Liver (tissue), 9 donors: Measurements from ENCODE around the gene RELN. TPM values are rescaled to one million over a fixed set of nuclear protein-coding genes. Genes with fewer than 3 reads are reported as not detected.

Experiments
- DNase-seq: peaks from one replicate; pipeline ENCODE4 v3.0.0-alpha.2; 2017; ENCODE audit warnings: low spot score
- H3K27ac ChIP-seq, 2 donors: one replicate each; pipeline ENCODE4 v1.7.0; 2013; ENCODE audit warnings: inconsistent platforms in 2 of 2, low read length in 2 of 2, control low read depth in 1 of 2, low read depth in 1 of 2, mild to moderate bottlenecking in 1 of 2
- H3K27me3 ChIP-seq, 4 donors: one replicate each; pipeline versions ENCODE4 v1.6.1 to v1.7.0; 2013; ENCODE audit warnings: low read length in 3 of 4, inconsistent platforms in 1 of 4, mild to moderate bottlenecking in 1 of 4, moderate library complexity in 1 of 4; ENCODE audit not compliant: control insufficient read depth in 4 of 4, insufficient read depth in 4 of 4
- H3K36me3 ChIP-seq, 4 donors: one replicate each; pipeline versions ENCODE4 v1.6.1 to v1.7.0; 2013; ENCODE audit warnings: low read length in 3 of 4, mild to moderate bottlenecking in 3 of 4, low read depth in 1 of 4, moderate library complexity in 1 of 4; ENCODE audit not compliant: control insufficient read depth in 4 of 4, insufficient read depth in 3 of 4
- H3K4me1 ChIP-seq, 4 donors: one replicate each; pipeline versions ENCODE4 v1.6.1 to v1.7.0; 2013; ENCODE audit warnings: low read length in 3 of 4, mild to moderate bottlenecking in 3 of 4, moderate library complexity in 1 of 4; ENCODE audit not compliant: control insufficient read depth in 4 of 4, insufficient read depth in 4 of 4
- H3K4me3 ChIP-seq, 3 donors: one replicate each; pipeline versions ENCODE4 v1.6.1 to v1.7.0; 2013; ENCODE audit warnings: low read length in 3 of 3, control low read depth in 1 of 3, low read depth in 1 of 3, mild to moderate bottlenecking in 1 of 3
- H3K9ac ChIP-seq, 2 donors: one replicate each; pipeline ENCODE4 v1.7.0; 2013; ENCODE audit warnings: low read length in 2 of 2, mild to moderate bottlenecking in 2 of 2, moderate library complexity in 2 of 2, control low read depth in 1 of 2, low read depth in 1 of 2
- H3K9me3 ChIP-seq, 4 donors: one replicate each; pipeline versions ENCODE4 v1.6.1 to v1.7.0; 2013; ENCODE audit warnings: low read length in 3 of 4; ENCODE audit not compliant: control insufficient read depth in 4 of 4
- CTCF ChIP-seq: fragments of 150-350 bp; IDR thresholded peaks from 2 replicates; pipeline ENCODE4 v1.5.1; 2017; ENCODE audit warnings: improper control_type of control experiment, low read depth, low read length; ENCODE audit not compliant: missing input control
- EGR1 ChIP-seq, 2 donors: IDR thresholded peaks; 2 replicates each; pipeline ENCODE4 v1.6.1; 2016 to 2018; ENCODE audit warnings: antibody characterized with exemption in 2 of 2, low read depth in 2 of 2
- FOXA1 ChIP-seq: IDR thresholded peaks from 2 replicates; pipeline ENCODE4 v1.6.1; 2016; ENCODE audit warnings: antibody characterized with exemption
- FOXA2 ChIP-seq: IDR thresholded peaks from 2 replicates; pipeline ENCODE4 v1.6.1; 2016; ENCODE audit warnings: antibody characterized with exemption
- GABPA ChIP-seq, 2 donors: IDR thresholded peaks in 1 of 2; conservative IDR thresholded peaks in 1 of 2; 2 replicates each; pipeline ENCODE4 v1.6.1; 2016; ENCODE audit warnings: antibody characterized with exemption in 2 of 2, mild to moderate bottlenecking in 1 of 2, moderate library complexity in 1 of 2
- HNF4A ChIP-seq, 2 donors: conservative IDR thresholded peaks; 2 replicates each; pipeline ENCODE4 v1.6.1; 2016; ENCODE audit warnings: antibody characterized with exemption in 2 of 2, mild to moderate bottlenecking in 2 of 2
- HNF4G ChIP-seq: IDR thresholded peaks from 2 replicates; pipeline ENCODE4 v1.6.1; 2016; ENCODE audit warnings: antibody characterized with exemption
- JUND ChIP-seq, 2 donors: IDR thresholded peaks; 2 replicates each; pipeline ENCODE4 v1.6.1; 2016; ENCODE audit warnings: antibody characterized with exemption in 2 of 2
- MAX ChIP-seq: IDR thresholded peaks from 2 replicates; pipeline ENCODE4 v1.6.1; 2016; ENCODE audit warnings: antibody characterized with exemption
- NR2F2 ChIP-seq: IDR thresholded peaks from 2 replicates; pipeline ENCODE4 v1.6.1; 2016; ENCODE audit warnings: antibody characterized with exemption
- RAD21 ChIP-seq, 2 donors: IDR thresholded peaks; 2 replicates each; pipeline ENCODE4 v1.6.1; 2016; ENCODE audit warnings: antibody characterized with exemption in 2 of 2, mild to moderate bottlenecking in 2 of 2
- RXRA ChIP-seq, 2 donors: IDR thresholded peaks; 2 replicates each; pipeline ENCODE4 v1.6.1; 2017 to 2018; ENCODE audit warnings: antibody characterized with exemption in 2 of 2, mild to moderate bottlenecking in 1 of 2
- SP1 ChIP-seq: IDR thresholded peaks from 2 replicates; pipeline ENCODE4 v1.6.1; 2018; ENCODE audit warnings: antibody characterized with exemption, mild to moderate bottlenecking
- TAF1 ChIP-seq: conservative IDR thresholded peaks from 2 replicates; pipeline ENCODE4 v1.6.1; 2016; ENCODE audit warnings: antibody characterized with exemption, mild to moderate bottlenecking
- YY1 ChIP-seq: IDR thresholded peaks from 2 replicates; pipeline ENCODE4 v1.6.1; 2016; ENCODE audit warnings: antibody characterized with exemption, mild to moderate bottlenecking
- ZBTB33 ChIP-seq: IDR thresholded peaks from 2 replicates; pipeline ENCODE4 v1.6.1; 2016; ENCODE audit warnings: antibody characterized with exemption
- WGBS: extraction: QIAGEN DNeasy Blood & Tissue Kit; methylation state at CpG from one replicate; pipeline ENCODE4 v1.1.7; 2013; 5-methylcytosine and 5-hydroxymethylcytosine counted together
- polyA plus RNA-seq, 2 donors: library from polyadenylated mRNA; stranded (reverse) in 1 of 2; unstranded in 1 of 2; fragments of 200-250 nt in 1 of 2; fragments of >200 nt in 1 of 2; fragmentation: Nextera tagmentation in 1 of 2; extraction: Ambion mirVana in 1 of 2; gene quantifications; one replicate each; pipeline versions ENCODE4 v1.2.1 to v1.2.3, GENCODE V29; 2013 to 2015
- total RNA-seq, 2 donors: library from RNA; depleted of rRNA; stranded (reverse); fragments of >200 nt; gene quantifications; one replicate each; pipeline ENCODE4 v1.2.3, GENCODE V29; 2014
- TF ChIP-seq, protein P1 (sequence below): IDR thresholded peaks from 2 replicates; pipeline ENCODE4 v1.6.1; 2016; ENCODE audit warnings: antibody characterized with exemption
- donor health status: healthy.
- donor health status: healthy.
- donor health status: healthy.
- donor health status: healthy.
- donor health status: healthy.

RELN gene
- total and polyA plus RNA-seq, 4 donors = 10.0 to 69.8 (median 28.4) TPM

- DNase-seq = no peak
- TF ChIP-seq FOXA1 (no peak), JUND (IDR thresholded peaks at IDR 0.05) (no peak), MAX (no peak), TAF1 (no peak), SP1 (no peak), EGR1 (IDR thresholded peaks at IDR 0.05; ENCODE audit: low read depth in 2 of 2) (no peak), RXRA (IDR thresholded peaks at IDR 0.05) (no peak), HNF4G (no peak), HNF4A (conservative IDR thresholded peaks at IDR 0.05) (no peak), YY1 (no peak), ZBTB33 (no peak), NR2F2 (no peak), RAD21 (IDR thresholded peaks at IDR 0.05) (no peak), FOXA2 (no peak), CTCF (no peak), GABPA (IDR thresholded peaks at IDR 0.05 in 1 of 2, conservative IDR thresholded peaks at IDR 0.05 in 1 of 2) (no peak)
- TF ChIP-seq, protein P1, sequence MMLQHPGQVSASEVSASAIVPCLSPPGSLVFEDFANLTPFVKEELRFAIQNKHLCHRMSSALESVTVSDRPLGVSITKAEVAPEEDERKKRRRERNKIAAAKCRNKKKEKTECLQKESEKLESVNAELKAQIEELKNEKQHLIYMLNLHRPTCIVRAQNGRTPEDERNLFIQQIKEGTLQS = no peak
- Histone ChIP-seq H3K27me3 (no peaks in the 10 kb centered on the region), H3K4me1 (no peaks in the 10 kb centered on the region), H3K9me3 (no peaks in the 10 kb centered on the region), H3K9ac (no peak overlapping the region), H3K36me3 (no peaks in the 10 kb centered on the region), H3K4me3 (no peak overlapping the region), H3K27ac (no peak overlapping the region)
These were observed 367.2 kb downstream of the RELN start for GRCh38 chr7:103622274-103622673.

DNA sequence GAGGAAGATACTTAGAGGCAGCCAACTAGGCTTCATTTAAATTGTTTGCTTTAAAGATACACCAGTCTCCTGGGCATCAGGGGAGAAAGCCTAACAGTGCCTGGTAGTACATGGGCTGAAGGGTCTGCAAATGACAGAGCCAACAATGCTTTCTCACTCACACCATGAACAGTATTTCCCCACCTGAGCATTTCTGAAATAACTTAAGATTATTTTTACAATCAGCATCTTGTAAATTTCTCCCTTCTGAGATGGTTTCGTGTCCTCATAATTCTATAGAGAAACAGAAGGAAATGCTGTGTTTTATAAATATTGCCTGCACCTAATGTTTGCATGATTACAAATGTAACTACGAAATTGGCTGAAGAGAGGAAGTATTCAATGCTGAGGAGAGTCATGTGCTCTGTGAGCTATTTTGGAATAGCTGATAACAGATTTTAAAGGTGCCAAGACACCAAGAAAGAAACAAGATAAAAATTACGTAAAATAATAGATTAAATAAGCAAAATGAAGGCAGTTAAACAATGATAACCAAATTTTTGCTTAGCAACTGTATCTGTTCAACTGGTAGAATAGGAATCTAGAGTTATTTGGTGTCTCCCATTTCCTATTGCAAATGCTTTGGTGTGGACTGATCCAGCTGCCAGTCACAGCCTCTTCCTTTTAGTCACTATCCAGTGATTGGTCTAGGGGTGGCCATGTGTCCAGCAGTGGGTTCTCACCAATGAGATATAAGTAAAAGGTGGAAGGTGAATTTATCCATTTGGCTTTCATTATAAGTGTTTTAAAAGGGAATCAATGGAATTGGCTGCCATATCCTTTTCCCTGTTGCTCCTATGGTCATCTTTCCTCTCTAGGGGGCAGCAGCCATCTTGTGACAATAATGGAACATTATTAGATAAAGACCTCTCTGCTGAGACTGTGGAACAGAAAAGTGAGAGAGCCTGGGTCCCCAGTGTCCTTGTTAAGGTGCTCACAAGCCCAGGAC, 375.5 kb downstream of the RELN start:
- H3K9ac ChIP-seq = no peak overlapping the region
- no peak for DNase-seq
- H3K4me3 ChIP-seq = no peak overlapping the region
- H3K4me1 ChIP-seq = no peaks in the 10 kb centered on the region
- H3K36me3 ChIP-seq = no peaks in the 10 kb centered on the region
- 48% methylated on average over 3 of the region's 3 CpGs for WGBS
- peak overlapping the region in 1 of 2 donors; percentile 31 for H3K27ac ChIP-seq
- no peaks in the 10 kb centered on the region for H3K27me3 ChIP-seq
- no peaks in the 10 kb centered on the region for H3K9me3 ChIP-seq
- TF ChIP-seq CTCF = peak; percentile 35
- TF ChIP-seq MAX = no peak
- no peak for TF ChIP-seq GABPA (IDR thresholded peaks at IDR 0.05 in 1 of 2, conservative IDR thresholded peaks at IDR 0.05 in 1 of 2)
- TF ChIP-seq, protein P1 = no peak
- no peak for TF ChIP-seq EGR1 (IDR thresholded peaks at IDR 0.05; ENCODE audit: low read depth in 2 of 2)
- TF ChIP-seq FOXA1 = no peak
- no peak for TF ChIP-seq HNF4G
- TF ChIP-seq YY1 = peak; percentile 29
- TF ChIP-seq RAD21 (IDR thresholded peaks at IDR 0.05) = peak; percentile 58 to 70
